HG02571 (cell line): ENCODE data around the gene FUT8.

Experiments used
- ATAC-seq: cut with Tn5 transposase; IDR thresholded peaks from one replicate; pipeline ENCODE4 v1.9.1; 2021; ENCODE audit warnings: mild to moderate bottlenecking, moderate library complexity; ENCODE audit not compliant: unreplicated experiment

Gene FUT8

GRCh38 chr14:65491274-65491673 is 78.7 kb downstream of the FUT8 start:
- no peak for ATAC-seq

DNA sequence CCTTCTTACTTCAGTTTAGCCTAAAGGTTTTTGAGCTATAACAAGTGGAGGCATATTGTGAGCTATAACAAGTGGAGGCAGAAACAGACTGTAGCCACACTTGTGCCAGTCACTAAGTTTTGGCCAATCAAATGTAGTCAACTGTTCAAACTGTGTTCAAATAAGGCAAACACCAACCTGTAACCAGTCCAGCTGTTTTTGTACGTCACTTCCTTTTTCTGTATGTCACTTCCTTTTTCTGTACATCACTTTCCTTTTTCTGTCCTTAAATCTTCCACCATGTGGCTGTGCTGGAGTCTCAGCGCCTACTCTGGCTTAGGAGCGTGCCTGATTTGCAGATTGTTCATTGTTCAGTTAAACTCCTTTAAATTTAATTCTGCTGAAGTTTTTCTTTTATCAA is 79.7 kb downstream of the FUT8 start:
- ATAC-seq: no peak

- no peak for ATAC-seq
Observed at GRCh38 chr14:65495196-65495595, 82.7 kb downstream of the FUT8 start.

- ATAC-seq: no peak
Observed at GRCh38 chr14:65496178-65496993, 83.9 kb downstream of the FUT8 start.

DNA sequence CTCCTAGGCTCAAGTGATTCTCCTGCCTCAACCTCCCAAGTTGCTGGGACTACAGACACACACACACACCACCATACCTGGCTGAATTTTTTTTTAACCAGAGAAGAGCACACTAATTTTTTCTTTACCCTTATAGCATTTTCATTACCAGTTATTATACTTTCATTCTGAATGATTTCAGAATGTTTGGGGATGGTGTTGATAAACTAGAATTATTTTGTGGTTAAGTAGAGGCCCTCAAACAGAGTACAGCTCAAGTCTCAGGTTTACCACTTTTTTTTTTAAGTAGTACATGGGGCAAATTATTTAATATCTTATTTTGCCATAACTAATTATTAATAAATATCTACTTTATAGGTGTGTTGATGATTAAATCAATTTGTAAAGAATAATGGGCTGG is 86.6 kb downstream of the FUT8 start:
- no peak for ATAC-seq

- ATAC-seq: no peak
Observed at GRCh38 chr14:65500075-65500474, 87.5 kb downstream of the FUT8 start.

DNA sequence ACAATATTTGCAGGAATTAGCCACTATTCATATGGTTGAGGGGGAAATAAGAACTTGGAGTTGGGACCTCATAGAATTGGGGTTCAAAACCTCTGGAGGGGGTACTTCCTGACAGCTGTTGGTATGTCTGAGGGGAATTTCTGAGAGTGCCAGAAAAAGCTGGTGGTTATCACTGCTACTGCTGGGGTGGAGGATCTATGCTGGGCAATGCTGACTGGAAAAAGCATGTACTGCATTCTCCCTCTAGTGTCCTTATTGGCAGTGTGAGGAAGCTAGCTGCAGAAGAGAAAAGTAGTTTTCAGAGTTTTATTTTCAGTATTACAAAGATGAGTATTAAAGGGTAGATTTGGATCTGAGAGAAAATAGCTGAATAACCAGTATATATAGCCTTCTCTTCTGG is 88.8 kb downstream of the FUT8 start:
- ATAC-seq: no peak

GRCh38 chr14:65502676-65503124 is 90.2 kb downstream of the FUT8 start:
- ATAC-seq: no peak

DNA sequence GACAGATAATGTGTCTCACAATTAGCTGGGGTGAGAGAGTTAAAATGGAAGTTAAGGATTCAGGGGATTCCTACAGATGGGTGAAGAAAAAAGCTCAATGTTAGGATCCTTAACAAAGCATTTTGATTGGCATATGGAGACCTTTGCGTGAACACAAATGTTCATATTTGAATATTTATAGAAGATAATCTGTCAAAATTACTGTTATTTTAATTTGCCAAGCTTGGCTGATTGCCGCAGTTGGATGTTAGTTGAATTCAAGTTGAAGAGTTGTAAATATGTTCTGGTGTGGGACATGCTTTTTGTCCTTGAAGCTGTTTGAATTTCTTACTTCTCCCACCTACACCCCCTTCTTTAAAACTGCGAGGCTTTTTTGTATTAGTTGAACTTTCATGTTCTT is 91.2 kb downstream of the FUT8 start:
- no peak for ATAC-seq

GRCh38 chr14:65506801-65507200 is 94.3 kb downstream of the FUT8 start:
- no peak for ATAC-seq

GRCh38 chr14:65509842-65510241 is 97.3 kb downstream of the FUT8 start:
- ATAC-seq: no peak

- ATAC-seq: no peak
Observed at GRCh38 chr14:65513671-65514070, 101.1 kb downstream of the FUT8 start.

DNA sequence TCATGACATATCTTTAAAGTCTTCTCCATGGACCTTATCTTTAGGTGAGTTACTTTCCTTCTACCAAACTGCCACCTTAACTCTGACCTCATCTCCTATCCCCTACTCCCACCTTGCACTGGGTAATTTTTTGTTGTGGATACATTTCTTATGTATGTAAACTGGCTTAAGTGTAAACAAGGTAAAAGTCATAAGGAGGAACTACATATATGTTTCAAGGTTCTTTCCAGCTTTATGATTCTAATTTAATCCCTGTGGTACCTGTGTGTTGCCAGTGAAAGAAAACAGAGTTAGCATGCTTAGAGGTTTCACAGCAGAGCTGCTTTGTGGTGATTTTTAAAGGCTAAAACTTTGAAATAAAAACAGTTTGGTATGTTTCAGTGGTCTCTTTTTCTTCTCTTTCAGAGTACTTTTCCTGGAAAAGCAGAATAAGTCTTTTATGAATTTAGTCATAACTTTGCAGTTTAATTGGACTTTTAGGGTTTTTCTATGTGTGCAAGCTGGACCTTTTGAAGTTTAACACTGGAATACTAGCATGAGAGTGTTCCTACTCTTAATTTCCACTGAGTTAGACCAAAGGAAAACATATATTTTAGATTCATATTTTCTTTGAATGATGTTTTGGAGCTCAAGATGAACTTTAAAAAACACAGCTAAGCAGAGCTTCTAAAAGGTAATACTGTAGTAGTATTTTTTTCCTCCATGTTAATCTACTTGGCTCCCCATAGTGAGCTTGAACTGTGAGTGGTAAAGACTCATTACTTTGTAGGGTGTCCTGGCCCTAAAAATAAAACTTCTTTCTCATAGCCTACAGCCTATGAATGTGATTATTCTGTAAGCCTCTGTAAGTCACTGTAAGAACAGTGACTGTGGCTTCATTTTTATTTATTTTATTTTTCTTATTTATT is 105.4 kb downstream of the FUT8 start:
- ATAC-seq: no peak

DNA sequence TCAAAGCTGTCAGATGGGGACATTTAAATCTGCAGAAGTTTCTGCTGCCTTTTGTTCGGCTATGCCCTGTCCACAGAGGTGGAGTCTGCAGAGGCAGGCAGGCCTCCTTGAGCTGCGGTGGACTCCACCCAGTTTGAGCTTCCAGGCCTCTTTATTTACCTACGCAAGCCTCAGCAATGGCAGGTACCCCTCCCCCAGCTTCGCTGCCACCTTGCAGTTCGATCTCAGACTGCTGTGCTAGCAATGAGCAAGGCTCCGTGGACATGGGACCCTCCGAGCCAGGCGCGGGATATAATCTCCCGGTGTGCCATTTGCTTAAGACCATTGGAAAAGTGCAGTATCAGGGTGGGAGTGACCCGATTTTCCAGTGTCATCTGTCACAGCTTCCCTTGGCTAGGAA is 115.5 kb downstream of the FUT8 start:
- no peak for ATAC-seq

- no peak for ATAC-seq
Observed at GRCh38 chr14:65531148-65531547, 118.6 kb downstream of the FUT8 start.

DNA sequence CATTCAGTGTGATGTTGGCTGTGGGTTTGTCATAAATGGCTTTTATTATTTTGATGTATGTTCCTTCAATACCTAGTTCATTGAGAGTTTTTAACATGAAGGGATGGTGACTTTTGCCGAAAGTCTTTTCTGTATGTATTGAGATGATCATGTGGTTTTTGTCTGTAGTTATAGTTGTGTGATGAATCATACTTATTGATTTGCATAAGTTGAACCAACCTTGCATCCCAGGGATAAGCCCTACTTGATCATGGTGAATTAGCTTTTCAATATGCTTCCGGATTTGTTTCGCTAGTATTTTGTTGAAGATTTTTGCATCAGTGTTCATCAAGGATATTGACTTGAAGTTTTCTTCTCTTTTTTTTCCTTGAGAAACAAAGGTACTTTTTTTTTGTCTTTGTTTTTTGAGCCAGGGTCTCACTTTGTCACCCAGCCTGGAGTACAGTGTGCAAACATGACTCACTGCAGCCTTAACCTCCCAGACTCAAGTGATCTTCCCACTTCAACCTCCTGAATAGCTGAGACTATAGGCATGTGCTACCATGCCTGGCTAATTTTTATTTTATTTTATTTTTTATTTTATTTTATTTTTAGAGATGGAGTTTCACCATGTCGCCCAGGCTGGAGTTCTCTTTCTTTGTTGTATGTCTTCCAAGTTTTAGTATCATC is 121.3 kb downstream of the FUT8 start:
- no peak for ATAC-seq

DNA sequence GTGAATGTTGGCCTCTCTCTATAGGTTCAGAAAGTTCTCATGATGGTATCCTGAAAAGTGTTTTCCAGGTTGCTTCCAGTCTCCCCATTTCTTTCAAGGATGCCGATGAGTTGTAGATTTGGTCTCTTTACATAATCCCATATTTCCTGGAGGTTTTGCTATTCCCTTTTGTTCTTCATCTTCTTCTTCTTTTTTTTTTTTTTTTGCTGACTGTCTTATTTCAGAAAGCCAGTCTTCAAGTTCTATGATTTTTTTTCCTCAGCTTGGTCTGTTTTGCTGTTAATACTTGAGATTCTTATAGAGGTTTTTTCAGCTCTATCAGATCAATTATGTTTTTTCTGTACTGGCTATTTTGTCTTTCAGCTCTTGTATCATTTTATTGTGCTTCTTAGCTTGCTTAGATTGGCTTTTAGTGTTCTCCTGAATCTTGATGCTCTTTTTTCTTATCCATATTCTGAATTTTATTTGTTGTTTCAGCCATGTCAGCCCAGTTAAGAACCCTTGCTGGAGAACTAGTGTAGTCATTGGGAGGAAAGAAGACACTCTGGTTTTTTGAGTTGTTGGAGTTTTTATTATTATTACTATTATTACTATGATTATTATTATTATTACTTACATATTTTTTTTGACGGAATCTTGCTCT is 124.4 kb downstream of the FUT8 start:
- no peak for ATAC-seq

DNA sequence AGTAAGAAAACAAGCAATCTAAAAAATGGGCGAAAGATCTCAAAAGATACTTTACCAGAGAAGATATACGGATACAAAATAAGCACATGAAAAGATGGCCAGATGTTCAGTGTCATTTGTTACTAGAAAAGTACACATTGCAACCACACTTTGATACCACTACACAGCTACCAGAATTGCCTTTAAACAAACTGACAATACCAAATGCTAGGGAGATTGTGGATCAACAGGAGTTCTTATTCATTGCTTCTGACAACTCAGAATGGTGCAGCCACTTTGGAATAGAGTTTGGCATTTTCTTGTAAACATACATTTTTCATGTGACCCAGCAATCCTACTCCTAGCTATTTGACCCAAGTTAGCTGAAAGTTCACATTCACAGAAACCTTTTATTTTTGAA is 136.3 kb downstream of the FUT8 start:
- no peak for ATAC-seq

DNA sequence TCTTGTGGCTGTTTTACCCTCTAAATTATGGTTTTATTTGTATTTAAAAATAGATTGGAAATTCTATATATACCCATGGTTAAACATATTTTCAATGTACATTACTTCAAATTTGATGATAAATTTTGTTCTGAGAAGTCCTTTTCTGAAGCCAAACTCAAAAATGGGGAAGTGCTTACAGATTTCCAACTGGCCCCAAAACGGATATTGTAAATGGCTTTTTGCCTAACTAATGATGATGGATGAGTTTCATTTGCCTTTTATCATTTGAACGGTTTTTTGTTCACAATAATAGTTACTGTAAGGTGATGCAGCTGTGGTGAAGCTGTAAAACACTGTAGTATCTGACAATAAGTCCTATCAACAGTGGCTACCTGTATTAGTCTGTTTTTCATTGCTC is 136.9 kb downstream of the FUT8 start:
- ATAC-seq: no peak

GRCh38 chr14:65550779-65551643 is 138.5 kb downstream of the FUT8 start:
- ATAC-seq: no peak
